Natural killer cell treated with Interleukin-12 subunit alpha and Interleukin-12 subunit beta and Interleukin-15 and Interleukin-18, amount 100 ng/mL, for 72 hours (primary cell): ENCODE results near the gene RNF145. TPM values are rescaled to one million over a fixed set of nuclear protein-coding genes. Genes with fewer than 3 reads are reported as not detected.
"Not testable (repeated sequence)": the region's sequence is repeated elsewhere in the genome, so short reads cannot be mapped to it uniquely, and the experiment has no call there.

ENCODE experiments used
- ATAC-seq, 2 donors: fragments of 150-1000 bp; cut with Tn5 transposase in 1 of 2; sonication (Bioruptor Pico), chemical (Tn5 transposase) in 1 of 2; 2 replicates each; pipeline ENCODE4 v1.10.0; 2021
- DNase-seq: peaks from one replicate; pipeline ENCODE4 v3.0.0; 2022; ENCODE audit warnings: low spot score
- H3K27ac Mint-ChIP-seq, 2 donors: 1 replicate in 1 of 2; 2 replicates in 1 of 2; pipeline ENCODE4 v1.8.0; 2022; ENCODE audit warnings: mixed read lengths in 2 of 2, mild to moderate bottlenecking in 1 of 2, moderate library complexity in 1 of 2
- H3K27me3 Mint-ChIP-seq, 2 donors: 1 replicate in 1 of 2; 2 replicates in 1 of 2; pipeline ENCODE4 v1.8.0; 2022; ENCODE audit warnings: mixed read lengths in 2 of 2
- H3K36me3 Mint-ChIP-seq: one replicate; pipeline ENCODE4 v1.8.0; 2022; ENCODE audit warnings: mixed read lengths
- H3K4me1 Mint-ChIP-seq, 2 donors: 1 replicate in 1 of 2; 2 replicates in 1 of 2; pipeline ENCODE4 v1.8.0; 2022; ENCODE audit warnings: low read depth in 2 of 2, mixed read lengths in 2 of 2, mild to moderate bottlenecking in 1 of 2
- H3K4me3 Mint-ChIP-seq: one replicate; pipeline ENCODE4 v1.8.0; 2022; ENCODE audit warnings: mixed read lengths
- H3K9me3 Mint-ChIP-seq: 2 replicates; pipeline ENCODE4 v1.8.0; 2022; ENCODE audit warnings: mixed read lengths
- total RNA-seq, 2 donors: library from RNA; stranded (reverse); gene quantifications; one replicate each; pipeline ENCODE4 v1.2.3, GENCODE V29; 2022

Gene RNF145
- total RNA-seq, 2 donors from 2014 or later = 92.3 to 113 TPM

DNA sequence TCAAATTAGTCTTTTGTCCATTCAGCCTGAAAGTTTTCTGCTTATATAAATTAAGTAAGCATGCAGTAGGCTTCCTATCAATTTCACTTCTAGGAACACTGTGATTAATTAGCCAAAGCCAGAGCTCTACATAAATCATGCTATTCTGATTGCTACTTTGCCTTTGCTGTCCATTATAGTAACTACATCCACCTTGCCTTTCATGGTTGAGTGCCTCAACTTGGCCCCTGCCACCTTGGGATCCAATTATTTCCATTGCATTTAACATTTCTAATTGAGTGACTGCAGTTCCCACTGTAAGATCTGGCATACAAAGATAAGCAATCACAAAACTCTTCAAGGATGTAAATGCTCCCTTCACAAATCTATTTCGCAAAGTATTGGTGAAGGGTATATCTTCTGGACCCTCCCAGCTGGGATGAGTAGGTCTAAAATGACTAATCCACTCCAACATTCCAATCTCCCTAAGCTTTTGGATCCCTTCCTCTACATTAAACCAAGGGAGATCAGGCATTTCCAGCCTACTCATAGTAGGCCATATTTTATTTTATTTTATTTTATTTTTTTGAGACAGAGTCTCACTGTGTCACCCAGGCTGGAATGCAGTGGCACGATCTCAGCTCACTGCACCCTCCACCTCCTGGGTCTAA lies 26.6 kb upstream of the RNF145 start:
- not testable (repeated sequence) for ATAC-seq, H3K4me1 Mint-ChIP-seq, H3K27ac Mint-ChIP-seq, H3K4me3 Mint-ChIP-seq, H3K36me3 Mint-ChIP-seq, DNase-seq, H3K9me3 Mint-ChIP-seq
- H3K27me3 Mint-ChIP-seq = peaks cover 2 to 16% of the 10 kb centered on the region in 2 donors

DNA sequence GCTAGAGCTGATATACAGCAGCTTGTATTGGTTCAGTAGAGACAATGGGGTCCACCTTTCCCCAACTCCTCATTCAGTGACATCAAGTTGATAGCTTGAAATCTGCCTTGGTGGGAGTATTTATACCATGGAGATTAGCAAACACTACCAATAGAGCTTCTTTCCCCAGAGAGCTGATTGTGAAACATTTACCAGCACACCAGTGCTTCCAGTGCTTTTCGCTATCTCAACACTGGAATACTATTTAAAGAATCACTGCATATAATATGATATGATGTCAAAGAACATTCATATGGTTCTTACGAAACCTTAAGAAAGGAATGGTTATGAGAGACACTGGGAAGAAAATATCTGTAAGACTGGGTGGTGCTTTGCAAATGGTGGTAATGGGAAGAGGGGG lies 21.8 kb upstream of the RNF145 start:
- Mint-ChIP-seq H3K4me1 (no peaks in the 10 kb centered on the region), H3K27me3 (peaks cover 3 to 23% of the 10 kb centered on the region in 2 donors), H3K27ac (no peak overlapping the region), H3K36me3 (no peaks in the 10 kb centered on the region), H3K9me3 (no peaks in the 10 kb centered on the region), H3K4me3 (no peak overlapping the region)
- ATAC-seq (no peak), DNase-seq (no peak)

GRCh38 chr5:159230657-159231056 lies 21.3 kb upstream of the RNF145 start:
- Mint-ChIP-seq H3K27me3 (peaks cover 3 to 23% of the 10 kb centered on the region in 2 donors), H3K36me3 (no peaks in the 10 kb centered on the region), H3K9me3 (no peaks in the 10 kb centered on the region), H3K4me3 (no peak overlapping the region), H3K27ac (no peak overlapping the region), H3K4me1 (no peaks in the 10 kb centered on the region)
- ATAC-seq (no peak), DNase-seq (no peak)

- not testable (repeated sequence) for ATAC-seq, H3K9me3 Mint-ChIP-seq, H3K36me3 Mint-ChIP-seq, H3K4me1 Mint-ChIP-seq, H3K27ac Mint-ChIP-seq, H3K4me3 Mint-ChIP-seq, DNase-seq
- peaks cover 3 to 23% of the 10 kb centered on the region in 2 donors for H3K27me3 Mint-ChIP-seq
Measured at GRCh38 chr5:159228097-159228496, 18.7 kb upstream of the RNF145 start.

DNA sequence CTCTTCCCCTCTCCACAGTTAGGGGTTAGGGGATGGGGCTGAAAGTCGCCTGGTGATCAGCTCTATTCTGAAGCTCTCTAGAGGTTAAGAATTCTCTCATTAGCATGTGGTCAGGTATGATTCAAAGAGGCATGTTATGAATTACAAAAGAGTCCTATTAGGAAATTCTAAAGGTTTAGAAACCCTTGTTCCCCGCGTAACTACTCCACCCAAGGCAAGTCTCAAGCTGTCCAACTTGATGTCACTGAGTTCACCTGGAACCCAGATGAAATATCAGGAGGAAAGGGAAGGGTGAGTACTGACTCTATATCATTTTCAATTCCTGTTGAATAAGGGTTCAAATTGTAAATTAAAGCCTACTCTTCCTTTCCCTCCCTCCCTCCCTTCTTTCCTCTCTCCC lies 18.1 kb upstream of the RNF145 start:
- ATAC-seq (no peak), DNase-seq (no peak)
- Mint-ChIP-seq H3K27me3 (peaks cover 3 to 17% of the 10 kb centered on the region in 2 donors), H3K36me3 (no peaks in the 10 kb centered on the region), H3K27ac (no peak overlapping the region), H3K9me3 (no peaks in the 10 kb centered on the region), H3K4me3 (no peak overlapping the region), H3K4me1 (no peaks in the 10 kb centered on the region)

- peaks cover 3 to 7% of the 10 kb centered on the region in 2 donors for H3K27me3 Mint-ChIP-seq
- DNase-seq = no peak
- H3K4me3 Mint-ChIP-seq = no peak overlapping the region
- H3K9me3 Mint-ChIP-seq = no peaks in the 10 kb centered on the region
- no peaks in the 10 kb centered on the region for H3K36me3 Mint-ChIP-seq
- no peak for ATAC-seq
- no peak overlapping the region for H3K27ac Mint-ChIP-seq
- H3K4me1 Mint-ChIP-seq = no peaks in the 10 kb centered on the region
Measured at GRCh38 chr5:159226451-159226850, 17.1 kb upstream of the RNF145 start.

DNA sequence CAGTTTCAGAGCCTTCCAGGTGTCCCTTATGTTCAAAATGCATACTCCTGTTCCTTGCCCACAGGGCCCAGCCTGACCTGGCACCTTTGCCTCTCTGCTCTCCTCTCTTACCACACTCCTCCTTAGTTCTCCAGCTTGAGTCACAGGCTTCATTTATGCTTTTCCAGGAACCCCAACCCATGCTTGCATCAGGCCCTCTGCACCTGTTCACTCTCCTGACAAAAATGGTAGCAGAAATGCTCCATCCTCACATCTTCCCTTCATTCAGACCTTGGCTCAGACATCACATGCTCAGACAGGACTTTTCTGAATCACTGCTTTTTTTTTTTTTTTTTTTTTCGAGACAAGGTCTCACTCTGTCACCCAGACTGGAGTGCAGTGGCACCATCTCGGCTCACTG lies 15.1 kb upstream of the RNF145 start:
- Mint-ChIP-seq H3K4me1 (peaks cover 6 to 7% of the 10 kb centered on the region in 2 donors), H3K36me3 (no peaks in the 10 kb centered on the region), H3K27me3 (peaks cover 3 to 7% of the 10 kb centered on the region in 2 donors), H3K9me3 (no peaks in the 10 kb centered on the region), H3K27ac (no peak overlapping the region), H3K4me3 (no peak overlapping the region)
- no peak for ATAC-seq
- no peak for DNase-seq

- Mint-ChIP-seq H3K4me3 (no peak overlapping the region), H3K36me3 (no peaks in the 10 kb centered on the region), H3K27me3 (peaks cover 5 to 7% of the 10 kb centered on the region in 2 donors), H3K4me1 (peaks cover 7 to 9% of the 10 kb centered on the region in 2 donors), H3K9me3 (no peaks in the 10 kb centered on the region), H3K27ac (no peak overlapping the region)
- DNase-seq (no peak), ATAC-seq (no peak)
Measured at GRCh38 chr5:159223469-159223868, 14.1 kb upstream of the RNF145 start.

DNA sequence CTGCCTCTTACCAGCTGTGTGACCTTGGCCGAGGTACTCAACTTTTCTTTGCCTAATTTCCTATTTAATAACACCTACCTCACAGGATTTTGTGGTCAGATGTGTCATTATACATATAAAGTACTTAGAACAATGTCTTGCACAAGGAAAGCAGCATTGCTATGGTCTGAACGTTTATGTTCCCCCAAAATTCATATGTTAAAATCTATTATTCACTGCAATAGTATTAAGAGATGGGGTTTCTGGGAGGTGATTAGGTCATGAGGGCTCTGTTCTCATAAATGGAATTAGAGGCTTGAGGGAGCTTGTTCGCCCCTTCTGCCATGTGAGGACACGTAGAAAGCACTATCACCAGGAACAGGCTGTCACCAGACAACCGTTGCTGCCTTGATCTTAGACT lies 10.9 kb upstream of the RNF145 start:
- Mint-ChIP-seq H3K27me3 (peaks cover 0 to 7% of the 10 kb centered on the region in 2 donors), H3K36me3 (no peaks in the 10 kb centered on the region), H3K4me1 (peaks cover 13 to 14% of the 10 kb centered on the region in 2 donors), H3K27ac (peak overlapping the region in 1 of 2 donors; percentile 32), H3K4me3 (no peak overlapping the region), H3K9me3 (no peaks in the 10 kb centered on the region)
- ATAC-seq = peak in 1 of 2 donors; percentile 73
- no peak for DNase-seq

DNA sequence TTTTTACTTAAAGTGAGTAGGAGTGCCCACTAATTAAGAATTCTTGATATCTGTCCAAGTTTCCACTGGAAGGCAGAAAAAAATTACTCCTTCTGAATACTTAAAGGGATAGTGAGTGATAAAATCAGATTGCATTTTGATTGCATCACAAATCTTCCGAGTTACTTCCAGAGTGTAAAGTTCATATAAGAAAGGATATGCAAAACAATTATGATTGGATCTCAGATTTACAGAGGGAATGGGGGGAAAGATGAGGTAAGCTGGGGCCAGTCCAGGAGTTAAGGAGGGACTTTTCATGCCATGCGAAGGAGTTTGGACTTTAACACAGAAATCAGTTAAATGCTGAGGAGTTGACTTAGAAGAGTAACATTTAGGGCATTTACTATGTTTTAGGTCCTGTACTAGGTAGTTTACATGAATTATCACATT lies 9.3 kb upstream of the RNF145 start:
- Mint-ChIP-seq H3K27ac (peak overlapping the region in 1 of 2 donors; percentile 18), H3K9me3 (no peaks in the 10 kb centered on the region), H3K36me3 (no peaks in the 10 kb centered on the region), H3K4me3 (no peak overlapping the region), H3K27me3 (peaks cover 7 to 12% of the 10 kb centered on the region in 2 donors), H3K4me1 (peaks cover 13 to 14% of the 10 kb centered on the region in 2 donors)
- no peak for DNase-seq
- no peak for ATAC-seq

DNA sequence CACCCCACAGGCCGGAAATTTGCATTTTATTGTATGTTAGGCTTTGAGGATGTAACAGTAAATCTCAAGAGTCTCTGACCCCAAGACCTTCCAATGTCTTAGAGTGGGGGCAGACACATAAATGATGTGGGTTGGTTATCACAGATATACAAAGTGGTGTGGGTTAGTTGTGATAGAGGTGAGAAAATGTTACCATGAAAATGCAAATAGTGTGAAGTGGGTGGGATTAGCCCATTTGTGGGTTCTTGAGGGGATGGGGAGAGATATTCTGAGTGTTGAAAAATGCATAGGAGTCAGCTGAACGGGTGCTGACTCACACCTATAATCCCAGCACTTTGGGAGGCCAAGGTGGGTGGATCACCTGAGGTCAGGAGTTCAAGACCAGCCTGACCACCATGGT lies 7.9 kb upstream of the RNF145 start:
- Mint-ChIP-seq H3K36me3 (no peaks in the 10 kb centered on the region), H3K27ac (peak overlapping the region in 1 of 2 donors; percentile 6), H3K4me1 (peaks cover 19 to 21% of the 10 kb centered on the region in 2 donors), H3K4me3 (no peak overlapping the region), H3K27me3 (peaks cover 11 to 12% of the 10 kb centered on the region in 2 donors), H3K9me3 (no peaks in the 10 kb centered on the region)
- DNase-seq (no peak), ATAC-seq (peak; percentile 70 to 74)

- peaks cover 11 to 12% of the 10 kb centered on the region in 2 donors for H3K27me3 Mint-ChIP-seq
- no peak overlapping the region for H3K4me3 Mint-ChIP-seq
- no peak overlapping the region for H3K27ac Mint-ChIP-seq
- DNase-seq (no peak), ATAC-seq (no peak)
- no peaks in the 10 kb centered on the region for H3K9me3 Mint-ChIP-seq
- H3K36me3 Mint-ChIP-seq = no peaks in the 10 kb centered on the region
- H3K4me1 Mint-ChIP-seq = peaks cover 19 to 21% of the 10 kb centered on the region in 2 donors
Measured at GRCh38 chr5:159216454-159216853, 7.1 kb upstream of the RNF145 start.

GRCh38 chr5:159215886-159216285 lies 6.5 kb upstream of the RNF145 start:
- Mint-ChIP-seq H3K27ac (no peak overlapping the region), H3K9me3 (no peaks in the 10 kb centered on the region), H3K27me3 (peaks cover 11 to 12% of the 10 kb centered on the region in 2 donors), H3K36me3 (no peaks in the 10 kb centered on the region), H3K4me1 (peaks cover 19 to 21% of the 10 kb centered on the region in 2 donors), H3K4me3 (no peak overlapping the region)
- ATAC-seq (no peak), DNase-seq (no peak)

DNA sequence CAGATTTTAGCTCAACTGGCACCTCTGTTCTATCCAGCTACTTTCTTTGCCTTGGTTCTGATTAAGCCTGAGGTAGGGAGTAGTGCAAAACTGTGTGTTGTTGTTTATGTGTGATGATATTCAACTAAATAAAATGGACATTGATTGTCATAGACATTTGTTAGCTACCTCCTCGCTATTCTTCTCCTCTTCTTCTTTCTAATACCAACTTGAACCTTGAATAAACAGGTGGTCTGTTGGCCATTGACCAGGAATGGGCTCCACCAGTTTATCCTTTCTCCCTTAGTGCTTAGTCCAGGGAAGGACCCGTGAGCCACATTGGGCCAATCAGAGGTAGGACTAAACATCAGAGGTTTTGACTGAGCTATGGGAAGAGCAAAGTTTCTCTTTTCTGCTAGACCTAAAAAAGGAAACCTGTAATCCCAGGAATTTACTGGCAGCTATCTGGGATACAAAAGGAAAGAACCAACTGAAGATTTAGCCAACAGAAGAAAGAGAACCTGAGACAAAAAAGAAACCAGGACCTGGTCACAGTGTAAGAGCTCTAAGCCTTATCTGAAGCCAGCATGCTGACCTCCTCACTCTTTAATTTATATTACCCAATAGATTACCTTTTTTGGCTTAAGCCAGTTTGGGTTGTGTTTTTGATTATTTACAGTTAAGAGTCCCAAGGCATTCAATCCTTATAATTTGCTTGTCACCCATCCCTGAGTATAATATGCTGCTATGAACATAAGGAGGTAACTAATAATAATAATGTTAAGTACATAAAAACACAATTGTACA lies 5.3 kb upstream of the RNF145 start:
- DNase-seq = no peak
- peaks cover 23 to 26% of the 10 kb centered on the region in 2 donors for H3K4me1 Mint-ChIP-seq
- no peak overlapping the region for H3K27ac Mint-ChIP-seq
- ATAC-seq = no peak
- peaks cover 11 to 12% of the 10 kb centered on the region in 2 donors for H3K27me3 Mint-ChIP-seq
- H3K9me3 Mint-ChIP-seq = no peaks in the 10 kb centered on the region
- no peak overlapping the region for H3K4me3 Mint-ChIP-seq
- H3K36me3 Mint-ChIP-seq = no peaks in the 10 kb centered on the region
